GM21515 (cell line): ENCODE measurements around the gene SIN3B.

ENCODE experiments used
- ATAC-seq: cut with Tn5 transposase; IDR thresholded peaks from one replicate; pipeline ENCODE4 v1.9.1; 2021; ENCODE audit not compliant: unreplicated experiment

SIN3B gene

DNA sequence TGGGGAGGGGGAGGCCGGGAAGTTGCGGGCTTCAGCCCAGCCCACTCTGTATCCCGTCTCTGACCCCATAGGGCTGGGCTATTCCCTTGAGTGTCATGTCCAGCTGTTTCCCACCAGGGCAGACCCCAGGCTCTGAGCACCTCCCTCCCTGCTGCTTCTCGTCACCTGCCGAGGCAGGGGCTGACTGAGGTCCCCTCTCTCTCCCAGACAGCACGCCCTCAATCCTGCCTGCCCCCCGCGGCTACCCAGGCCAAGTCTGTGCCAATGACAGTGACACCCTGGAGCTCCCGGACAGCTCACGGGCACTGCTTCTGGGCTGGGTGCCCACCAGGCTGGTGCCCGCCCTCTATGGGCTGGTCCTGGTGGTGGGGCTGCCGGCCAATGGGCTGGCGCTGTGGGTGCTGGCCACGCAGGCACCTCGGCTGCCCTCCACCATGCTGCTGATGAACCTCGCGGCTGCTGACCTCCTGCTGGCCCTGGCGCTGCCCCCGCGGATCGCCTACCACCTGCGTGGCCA lies 60.2 kb downstream of the SIN3B start:
- no peak for ATAC-seq

- ATAC-seq = no peak
Measured at GRCh38 chr19:16889883-16890460, 60.8 kb downstream of the SIN3B start.

DNA sequence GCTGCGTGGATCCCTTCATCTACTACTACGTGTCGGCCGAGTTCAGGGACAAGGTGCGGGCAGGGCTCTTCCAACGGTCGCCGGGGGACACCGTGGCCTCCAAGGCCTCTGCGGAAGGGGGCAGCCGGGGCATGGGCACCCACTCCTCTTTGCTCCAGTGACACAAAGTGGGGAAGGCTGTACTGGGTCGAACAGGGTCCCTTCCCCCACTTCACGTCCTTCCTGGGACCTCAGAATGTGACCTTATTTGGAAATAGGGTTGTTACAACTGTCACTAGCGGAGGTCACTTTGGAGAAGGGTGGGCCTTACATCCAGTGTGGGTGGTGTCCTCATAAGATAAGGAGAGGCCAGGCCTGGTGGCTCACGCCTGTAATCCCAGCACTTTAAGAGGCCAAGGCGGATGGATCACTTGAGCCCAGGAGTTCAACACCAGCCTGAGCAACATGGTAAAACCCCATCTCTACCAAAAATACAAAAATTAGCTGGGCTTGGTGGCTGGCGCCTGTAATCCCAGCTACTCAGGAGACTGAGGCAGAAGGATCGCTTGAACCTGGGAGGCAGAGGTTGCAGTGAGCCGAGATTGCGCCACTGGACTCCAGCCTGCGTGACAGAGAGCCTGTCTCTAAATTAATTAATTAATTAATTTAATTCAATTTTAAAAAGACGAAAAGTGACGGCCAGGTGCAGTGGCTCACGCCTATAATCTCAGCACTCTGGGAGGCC lies 61.4 kb downstream of the SIN3B start:
- ATAC-seq = no peak

DNA sequence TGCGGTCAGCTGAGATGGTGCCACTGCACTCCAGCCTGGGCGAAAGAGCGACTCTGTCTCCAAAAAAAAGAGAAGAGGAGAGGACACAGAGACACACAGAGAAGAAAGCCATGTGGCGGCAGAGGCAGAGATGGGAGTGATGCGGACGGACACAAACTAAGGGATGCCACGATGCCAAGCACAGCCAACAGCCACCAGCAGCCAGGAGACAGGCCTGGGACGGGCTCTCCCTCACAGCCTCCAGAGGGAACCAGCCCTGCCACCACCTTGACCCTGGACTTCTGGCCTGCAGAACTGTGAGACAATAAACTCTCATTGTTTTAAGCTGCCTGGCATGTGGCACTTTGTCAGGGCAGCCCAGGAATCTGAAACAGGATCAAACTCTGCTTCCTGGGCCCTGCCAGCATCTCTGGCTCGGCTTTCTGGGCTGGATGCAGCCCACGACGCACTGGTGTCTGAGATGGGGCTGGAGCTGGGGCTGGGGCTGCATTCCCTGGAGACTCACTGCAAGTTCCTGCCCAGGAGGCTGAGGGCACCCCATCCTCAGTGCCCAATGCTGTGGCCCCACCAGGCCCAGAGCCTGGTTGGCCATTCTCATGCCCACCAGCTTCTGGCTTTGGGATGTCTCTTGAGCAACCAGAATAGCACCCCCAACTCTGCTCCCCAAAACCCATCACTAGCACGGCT lies 62.6 kb downstream of the SIN3B start:
- ATAC-seq = no peak

GRCh38 chr19:16892436-16892835 lies 63.2 kb downstream of the SIN3B start:
- ATAC-seq = no peak

GRCh38 chr19:16892868-16893685 lies 63.9 kb downstream of the SIN3B start:
- ATAC-seq = no peak

GRCh38 chr19:16893686-16893989 lies 64.4 kb downstream of the SIN3B start:
- ATAC-seq = no peak

- ATAC-seq = no peak
Measured at GRCh38 chr19:16894080-16894479, 64.9 kb downstream of the SIN3B start.

DNA sequence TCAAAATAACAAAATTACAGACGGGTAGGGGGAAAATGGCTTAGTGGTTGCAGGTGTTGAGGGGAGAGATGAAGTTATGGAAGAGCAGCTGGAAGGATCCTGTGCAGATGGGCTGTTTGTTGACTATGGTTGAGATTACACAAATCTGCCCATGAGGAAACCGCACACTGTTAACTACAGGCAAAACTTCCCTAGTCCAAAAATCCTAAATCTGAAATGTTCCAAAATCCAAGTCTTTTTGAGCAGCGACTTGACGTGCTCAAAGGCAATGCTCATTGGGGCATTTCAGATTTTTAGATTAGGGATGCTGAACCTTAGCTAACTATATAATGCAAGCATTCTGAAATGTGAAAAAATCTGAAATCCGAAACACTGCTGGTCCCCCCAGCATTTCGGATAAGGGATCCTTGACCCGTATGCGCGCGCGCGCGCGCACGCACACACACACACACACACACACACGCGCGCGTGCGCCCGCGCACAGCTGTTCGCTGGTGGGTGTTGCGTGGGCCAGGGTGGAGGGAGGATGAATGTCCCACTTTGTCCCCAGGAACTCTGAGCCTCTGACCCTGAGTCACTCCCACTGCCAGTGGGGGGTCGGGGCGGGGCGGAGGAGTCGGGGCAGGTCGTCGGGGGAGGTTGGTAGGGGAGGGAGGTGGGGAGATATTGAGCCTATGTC lies 66.4 kb downstream of the SIN3B start:
- ATAC-seq = no peak

DNA sequence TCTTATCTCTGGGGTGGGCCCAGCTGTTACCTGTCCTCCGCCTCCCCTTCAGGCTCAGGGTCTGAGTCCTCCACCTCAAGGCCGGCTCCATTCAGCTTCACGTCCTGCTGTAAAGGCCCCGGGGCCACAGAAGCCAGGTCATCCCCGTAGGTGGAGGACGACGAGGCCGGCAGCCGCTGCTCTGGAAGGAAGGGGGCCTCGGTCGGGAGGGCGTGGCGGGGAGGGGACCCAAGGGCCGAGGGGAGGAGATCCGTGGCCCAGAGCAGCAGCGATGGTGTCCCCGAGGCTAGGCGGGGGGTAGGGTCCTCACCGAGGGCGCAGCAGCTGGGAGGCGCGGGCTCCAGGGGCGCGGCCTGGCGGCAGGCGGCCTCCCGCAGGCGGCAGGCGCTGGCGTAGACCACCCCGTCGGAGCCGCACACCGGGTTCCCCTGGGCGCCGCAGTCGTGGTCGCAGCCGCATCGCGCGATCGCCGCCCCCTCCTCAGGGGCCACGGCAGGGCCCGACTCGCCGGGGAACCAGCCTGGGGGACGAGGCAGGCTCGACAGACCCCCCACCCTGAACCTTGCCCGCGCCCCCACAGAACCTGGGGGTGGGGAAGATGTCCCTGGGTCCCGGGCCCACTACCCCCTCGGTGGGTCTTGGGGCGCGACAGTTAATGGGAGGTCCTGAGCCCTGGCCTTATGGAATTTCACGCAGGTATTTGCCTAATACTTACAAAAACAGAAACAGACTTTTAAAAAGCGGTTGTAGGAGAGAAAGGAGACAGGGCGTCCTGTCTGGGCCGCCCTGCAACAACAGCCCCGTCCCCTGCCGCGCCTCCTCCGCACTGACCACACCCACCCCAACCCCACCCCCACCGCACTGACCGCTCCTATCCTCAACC lies 67.2 kb downstream of the SIN3B start:
- ATAC-seq = peak; percentile 34

DNA sequence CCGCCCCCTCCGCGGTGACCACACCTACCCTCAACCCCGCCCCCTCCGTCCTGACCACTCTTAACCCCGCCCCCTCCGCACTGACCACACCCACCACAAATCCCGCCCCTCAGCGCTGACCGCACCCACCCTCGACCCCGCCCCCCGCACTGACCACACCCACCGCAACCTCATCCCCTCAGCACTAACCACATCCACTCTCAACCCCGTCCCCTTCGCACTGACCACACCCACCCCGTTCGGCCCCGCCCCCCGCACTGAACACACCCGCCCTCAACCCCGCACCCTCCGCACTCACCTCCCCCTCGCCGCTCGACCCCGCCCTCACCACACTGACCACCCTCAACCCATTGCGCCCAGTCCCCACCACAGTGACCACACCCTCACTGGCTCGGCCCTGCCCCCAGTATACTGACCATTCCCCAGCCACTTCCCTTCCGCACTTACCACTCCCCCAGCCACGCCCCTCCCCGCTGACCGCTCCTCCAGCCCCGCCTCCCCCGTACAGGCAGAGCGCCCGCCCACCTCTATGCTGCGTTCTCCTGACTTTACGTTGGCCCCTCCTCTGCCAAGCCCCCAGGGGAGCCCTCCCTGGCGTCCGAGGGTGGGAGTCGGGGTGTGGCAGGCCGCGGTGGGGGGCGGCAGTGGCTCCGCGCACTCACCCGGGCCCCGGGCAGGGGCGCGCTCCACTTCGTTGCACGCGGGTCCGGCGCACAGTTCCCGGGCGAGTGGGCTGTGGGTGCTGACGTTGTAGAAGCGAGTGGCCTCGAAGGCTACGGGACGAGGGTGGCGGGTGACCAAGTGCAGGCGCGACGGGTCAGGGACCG lies 68.0 kb downstream of the SIN3B start:
- ATAC-seq = peak; percentile 45

DNA sequence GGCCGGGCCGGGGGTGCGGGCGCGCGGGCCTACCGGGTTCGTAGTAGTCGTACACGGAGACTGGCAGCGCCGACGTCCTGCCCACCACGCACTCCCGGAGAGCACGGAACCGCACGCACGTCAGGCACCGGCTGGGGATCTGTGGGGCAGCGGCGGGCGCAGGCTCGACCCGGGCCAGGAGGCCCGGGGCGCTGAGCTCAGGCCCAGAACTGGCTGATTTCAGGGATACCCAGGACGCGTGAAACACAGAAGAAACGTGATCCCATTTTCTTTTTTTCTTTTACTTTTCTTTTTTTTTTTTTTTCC lies 68.6 kb downstream of the SIN3B start:
- no peak for ATAC-seq

- no peak for ATAC-seq
Measured at GRCh38 chr19:16898361-16899015, 69.3 kb downstream of the SIN3B start.

DNA sequence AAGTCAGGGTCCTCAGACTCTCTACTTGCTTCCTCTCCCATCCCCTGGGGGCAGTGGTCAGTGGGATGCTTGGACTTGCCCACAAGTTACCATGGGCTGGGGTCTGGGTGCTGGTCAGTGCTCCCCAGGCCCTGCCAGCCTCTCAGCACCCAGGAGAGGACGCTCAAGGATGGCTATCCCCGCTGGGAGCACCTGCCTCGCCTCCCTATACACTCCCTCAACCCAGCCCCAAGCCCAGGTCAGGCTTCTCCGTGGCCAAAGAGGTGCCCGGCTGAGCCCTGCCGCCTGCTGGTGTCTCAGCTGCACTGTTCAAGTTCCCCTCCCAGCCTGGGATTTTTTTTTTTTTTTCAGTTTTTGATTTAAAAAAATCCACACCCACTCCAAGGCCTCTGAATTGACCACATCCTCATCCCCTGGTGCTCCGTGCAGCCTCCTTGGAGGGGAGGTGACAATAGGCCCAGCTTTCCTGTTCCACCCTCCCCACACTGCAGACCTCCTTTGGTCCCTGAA lies 70.4 kb downstream of the SIN3B start:
- no peak for ATAC-seq

DNA sequence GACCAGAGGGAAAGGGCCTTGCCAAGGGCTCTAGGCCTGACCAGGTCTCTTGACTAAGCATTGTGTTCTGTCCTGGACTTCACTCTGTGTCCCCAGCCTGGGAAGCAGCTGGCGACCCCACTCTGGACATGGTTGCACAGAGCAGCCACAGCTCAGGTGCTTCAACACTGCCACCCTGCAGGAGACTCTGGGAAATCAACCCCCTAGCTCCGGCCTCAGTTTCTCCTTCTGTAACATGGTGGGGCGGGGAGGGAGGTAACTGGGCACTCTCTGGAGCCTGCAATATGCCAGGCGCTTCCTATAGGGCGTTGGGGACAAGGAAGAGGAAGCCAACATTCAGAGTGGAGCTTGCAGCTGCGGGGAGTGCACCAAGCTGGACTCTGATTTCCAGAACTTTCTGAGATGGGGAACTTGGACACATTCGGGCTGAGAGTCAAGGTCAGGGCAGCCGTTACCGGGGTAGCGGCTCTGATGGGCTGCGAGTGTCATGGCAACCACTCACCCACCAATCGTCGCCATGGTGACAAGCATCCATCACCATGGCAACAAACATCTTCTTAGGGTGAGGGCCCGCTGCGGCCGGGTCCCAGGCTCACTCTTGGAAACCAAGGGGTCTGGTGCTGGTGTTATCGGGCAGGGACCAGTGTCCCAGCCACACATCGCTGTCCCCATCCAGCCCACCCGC lies 72.4 kb downstream of the SIN3B start:
- no peak for ATAC-seq

GRCh38 chr19:16902545-16902944 lies 73.3 kb downstream of the SIN3B start:
- no peak for ATAC-seq

DNA sequence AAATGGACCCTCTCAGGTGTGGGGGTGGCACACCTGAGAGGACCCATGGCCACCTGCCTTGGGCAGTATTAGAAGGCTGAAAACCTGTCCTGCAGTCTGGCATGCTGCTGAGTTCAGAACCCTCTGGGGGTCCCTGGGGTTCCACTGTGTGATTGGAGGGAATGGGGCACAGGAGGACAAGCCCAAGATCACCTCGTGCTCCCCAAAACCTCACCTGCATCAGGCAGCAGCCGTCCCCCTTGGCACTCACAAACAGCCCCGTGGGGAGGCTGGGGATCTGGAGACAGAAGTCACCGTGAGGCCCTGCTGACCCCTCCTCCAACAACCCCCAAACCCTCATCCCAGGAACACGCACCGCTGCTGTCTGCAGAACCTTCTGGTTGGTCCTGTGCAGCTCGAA lies 74.1 kb downstream of the SIN3B start:
- ATAC-seq = no peak

GRCh38 chr19:16904599-16904998 lies 75.4 kb downstream of the SIN3B start:
- ATAC-seq = no peak
